GM18508 (cell line): ENCODE data around the gene ERP27.

ENCODE experiments used
- ATAC-seq: cut with Tn5 transposase; IDR thresholded peaks from one replicate; pipeline ENCODE4 v1.9.1; 2021; ENCODE audit warnings: moderate number of reproducible peaks; ENCODE audit not compliant: insufficient read depth, unreplicated experiment

Gene ERP27

GRCh38 chr12:14879222-14879933, 59.0 kb downstream of the ERP27 start:
- ATAC-seq, result no peak

GRCh38 chr12:14878488-14878887, 59.8 kb downstream of the ERP27 start:
- no peak for ATAC-seq

GRCh38 chr12:14876833-14877232, 61.5 kb downstream of the ERP27 start:
- ATAC-seq, result no peak

GRCh38 chr12:14874882-14875281, 63.5 kb downstream of the ERP27 start:
- no peak for ATAC-seq

- no peak for ATAC-seq
Measured at GRCh38 chr12:14873440-14874185, 64.7 kb downstream of the ERP27 start.

GRCh38 chr12:14871886-14872285, 66.5 kb downstream of the ERP27 start:
- ATAC-seq, result no peak

- no peak for ATAC-seq
Measured at GRCh38 chr12:14871247-14871646, 67.1 kb downstream of the ERP27 start.

GRCh38 chr12:14868916-14869506, 69.3 kb downstream of the ERP27 start:
- no peak for ATAC-seq
